Measurements from ENCODE around the gene CFAP46. TPM values are rescaled to one million over a fixed set of nuclear protein-coding genes. Genes with fewer than 3 reads are reported as not detected.

The CFAP46 gene
- total RNA-seq, 2 donors from 2014 or later, result not detected

DNA sequence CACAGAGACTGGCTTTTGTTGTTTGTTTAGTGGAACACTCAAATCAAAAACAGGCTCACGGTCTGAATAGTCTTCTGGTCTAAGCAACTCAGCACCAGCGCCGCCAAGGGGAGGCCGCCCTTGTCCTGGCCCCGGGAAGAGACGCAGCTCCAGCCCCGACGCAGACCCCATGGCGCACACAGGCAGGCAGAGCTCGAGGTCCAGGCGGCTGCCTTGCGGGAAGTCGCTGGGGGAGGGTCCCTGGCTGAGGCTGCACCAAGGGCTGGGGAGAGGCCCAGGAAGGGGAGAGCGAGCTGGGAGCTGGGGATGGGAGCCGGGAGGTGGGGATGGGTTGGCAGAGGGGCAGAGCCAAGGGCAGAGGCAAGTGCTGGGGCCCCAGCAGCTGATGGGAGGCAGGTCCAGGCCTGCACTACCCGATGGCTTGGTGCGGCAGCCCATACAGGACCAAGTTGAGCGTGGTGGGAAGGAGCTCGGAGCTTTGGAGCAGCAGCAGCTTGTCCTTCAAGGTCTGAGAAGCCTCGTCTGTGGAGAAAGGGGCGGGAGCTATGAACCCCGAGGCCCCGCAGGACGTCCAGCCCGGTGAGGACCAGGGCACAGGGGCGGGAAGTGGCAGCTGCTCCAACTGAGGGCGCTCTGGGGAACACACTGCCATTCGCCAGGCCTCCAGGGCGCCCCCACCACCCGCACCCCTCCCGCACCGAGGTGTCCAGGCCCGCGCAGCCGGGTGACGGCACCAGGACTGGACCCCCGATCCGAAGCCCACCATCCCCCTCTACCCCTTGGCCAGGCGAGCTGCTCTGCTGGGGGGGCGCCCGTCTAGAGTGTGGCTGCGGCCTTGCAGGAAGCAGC lies 133.8 kb downstream of the CFAP46 start:
- DNase-seq, result no peak
- no peak overlapping the region for H3K4me3 Mint-ChIP-seq
- H3K4me1 Mint-ChIP-seq, result no peaks in the 10 kb centered on the region
- ATAC-seq, result no peak
- peaks cover 7% of the 10 kb centered on the region for H3K27me3 Mint-ChIP-seq
- H3K36me3 Mint-ChIP-seq (ENCODE audit: low read depth), result no peaks in the 10 kb centered on the region
- no peak overlapping the region for H3K27ac Mint-ChIP-seq
- no peaks in the 10 kb centered on the region for H3K9me3 ChIP-seq (ENCODE audit: control insufficient read depth, low read length, poor library complexity, severe bottlenecking)

DNA sequence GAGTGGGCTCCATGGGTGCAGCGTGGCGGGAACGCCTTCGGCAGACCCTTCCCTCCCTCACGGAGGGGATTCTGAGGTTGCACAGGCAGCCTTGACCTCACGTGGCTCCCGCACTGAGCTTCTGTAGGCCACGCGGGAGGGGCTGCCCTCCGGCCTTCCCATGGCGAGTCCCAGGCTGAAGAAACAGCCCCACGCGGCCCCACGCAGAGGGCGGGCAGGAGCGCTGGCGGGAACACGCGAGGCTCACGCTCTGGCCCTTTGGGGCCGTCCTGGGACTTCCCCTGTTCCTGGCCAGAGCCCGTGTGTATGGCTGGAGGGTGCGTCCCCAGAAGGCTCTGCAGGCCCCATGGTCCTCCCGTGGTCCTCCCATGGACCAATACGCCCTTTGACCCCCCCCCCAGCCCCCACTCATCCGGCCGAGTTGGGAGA lies 134.7 kb downstream of the CFAP46 start:
- Mint-ChIP-seq H3K4me1 (no peaks in the 10 kb centered on the region), H3K27me3 (peaks cover 12% of the 10 kb centered on the region), H3K27ac (no peak overlapping the region), H3K36me3 (ENCODE audit: low read depth) (no peaks in the 10 kb centered on the region), H3K4me3 (no peak overlapping the region)
- H3K9me3 ChIP-seq (ENCODE audit: control insufficient read depth, low read length, poor library complexity, severe bottlenecking), result no peaks in the 10 kb centered on the region
- DNase-seq (no peak), ATAC-seq (no peak)

DNA sequence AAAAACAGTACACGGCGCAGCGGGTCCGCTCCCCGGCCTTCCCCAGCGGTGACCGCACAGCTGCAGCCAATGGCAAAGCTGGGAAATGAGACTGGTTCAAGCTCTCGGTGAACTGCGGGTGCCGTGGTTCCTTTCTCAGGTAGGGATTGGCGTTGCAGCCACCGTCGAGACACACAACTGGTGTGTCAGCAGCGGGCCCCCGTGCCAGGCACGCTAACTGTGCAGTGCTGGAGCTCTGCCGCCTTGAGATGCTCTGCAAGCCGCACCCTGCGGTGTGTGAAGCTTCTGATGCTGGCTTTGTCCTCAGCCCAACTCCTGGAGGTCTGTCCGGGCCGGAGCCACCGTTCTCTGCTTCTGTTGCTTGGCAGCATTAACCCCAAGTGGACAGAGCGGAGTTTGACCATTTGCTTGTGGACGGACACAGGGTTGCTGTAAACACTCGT lies 135.8 kb downstream of the CFAP46 start:
- Mint-ChIP-seq H3K4me1 (no peaks in the 10 kb centered on the region), H3K27ac (no peak overlapping the region), H3K4me3 (no peak overlapping the region), H3K36me3 (ENCODE audit: low read depth) (no peaks in the 10 kb centered on the region), H3K27me3 (peaks cover 12% of the 10 kb centered on the region)
- DNase-seq (no peak), ATAC-seq (no peak)
- no peaks in the 10 kb centered on the region for H3K9me3 ChIP-seq (ENCODE audit: control insufficient read depth, low read length, poor library complexity, severe bottlenecking)

DNA sequence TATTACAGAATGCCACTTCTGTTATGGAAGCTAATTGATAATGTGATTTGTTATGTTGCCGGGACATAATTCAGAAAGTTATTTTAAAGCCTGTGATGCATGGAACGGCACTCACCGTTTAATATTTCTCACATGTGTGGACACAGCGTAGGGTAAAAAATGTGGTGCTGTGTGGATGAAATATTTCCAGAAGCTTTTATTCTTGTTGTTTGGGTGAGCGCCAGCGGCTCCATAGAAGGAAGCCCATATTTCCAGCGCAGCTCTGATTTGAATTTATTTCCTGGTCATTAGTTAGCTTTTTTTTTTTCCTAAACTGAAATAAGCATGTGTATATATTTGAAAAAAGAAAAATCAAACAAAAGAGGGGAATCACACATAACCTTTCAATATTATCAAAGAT lies 136.3 kb downstream of the CFAP46 start:
- H3K27me3 Mint-ChIP-seq, result peaks cover 12% of the 10 kb centered on the region
- H3K9me3 ChIP-seq (ENCODE audit: control insufficient read depth, low read length, poor library complexity, severe bottlenecking), result no peaks in the 10 kb centered on the region
- H3K4me3 Mint-ChIP-seq, result no peak overlapping the region
- H3K4me1 Mint-ChIP-seq, result no peaks in the 10 kb centered on the region
- H3K27ac Mint-ChIP-seq, result no peak overlapping the region
- DNase-seq, result no peak
- no peak for ATAC-seq
- H3K36me3 Mint-ChIP-seq (ENCODE audit: low read depth), result no peaks in the 10 kb centered on the region

DNA sequence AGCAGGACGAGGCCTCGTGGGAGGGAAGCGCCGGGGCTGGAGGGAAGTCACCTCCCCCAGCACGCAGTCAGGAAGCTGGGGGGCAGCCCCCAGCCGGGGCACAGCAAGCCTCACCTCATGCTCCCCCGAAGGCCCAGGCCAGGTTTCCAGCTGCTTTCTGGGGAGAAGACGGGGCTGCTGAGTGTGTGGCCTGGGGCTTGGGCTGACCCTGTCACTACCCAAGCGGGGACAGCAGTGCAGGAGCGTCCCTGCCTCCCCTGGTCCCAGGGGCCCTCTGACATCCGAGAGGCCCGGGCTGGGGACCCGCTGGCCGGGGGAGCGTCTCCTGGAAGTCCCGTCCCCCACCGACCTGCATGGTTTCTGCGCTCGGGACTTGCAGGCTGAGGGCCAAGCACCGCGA lies 136.8 kb downstream of the CFAP46 start:
- no peaks in the 10 kb centered on the region for H3K9me3 ChIP-seq (ENCODE audit: control insufficient read depth, low read length, poor library complexity, severe bottlenecking)
- ATAC-seq, result no peak
- Mint-ChIP-seq H3K4me1 (no peaks in the 10 kb centered on the region), H3K4me3 (no peak overlapping the region), H3K27me3 (peaks cover 12% of the 10 kb centered on the region), H3K36me3 (ENCODE audit: low read depth) (no peaks in the 10 kb centered on the region), H3K27ac (no peak overlapping the region)
- no peak for DNase-seq

DNA sequence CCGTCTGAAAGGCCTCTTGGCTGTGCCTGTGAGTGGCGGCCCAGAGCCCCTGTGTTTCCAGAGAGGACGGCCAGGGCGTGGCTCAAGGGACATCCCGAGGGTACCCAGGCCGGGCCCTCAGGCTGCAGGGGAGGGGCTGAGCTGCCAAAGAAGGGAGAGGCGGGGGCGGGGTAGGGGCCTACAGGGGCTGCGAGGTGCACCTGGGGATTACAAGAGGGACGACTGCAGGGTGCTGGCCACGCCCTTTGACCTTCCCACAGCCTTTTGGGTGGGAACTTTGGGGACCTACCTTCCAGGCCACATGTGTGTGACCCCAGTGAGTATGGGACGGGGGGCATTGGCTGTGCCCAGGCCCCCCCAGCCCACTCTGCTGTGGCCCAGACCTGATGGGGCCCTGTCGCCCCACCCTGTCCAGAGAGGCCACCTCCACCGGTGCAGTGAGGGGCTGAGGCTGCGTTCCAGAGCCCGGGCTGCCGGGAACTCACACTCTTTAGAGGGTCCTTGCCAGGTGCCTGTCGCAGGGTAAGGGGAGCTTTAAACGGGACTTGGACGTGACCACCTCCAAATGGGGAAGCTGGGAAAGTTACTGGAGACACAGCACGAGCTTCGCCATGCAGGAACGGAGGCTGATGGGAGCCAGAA lies 137.5 kb downstream of the CFAP46 start:
- DNase-seq (no peak), ATAC-seq (no peak)
- peaks cover 12% of the 10 kb centered on the region for H3K27me3 Mint-ChIP-seq
- H3K4me1 Mint-ChIP-seq, result no peaks in the 10 kb centered on the region
- no peak overlapping the region for H3K27ac Mint-ChIP-seq
- no peaks in the 10 kb centered on the region for H3K36me3 Mint-ChIP-seq (ENCODE audit: low read depth)
- no peaks in the 10 kb centered on the region for H3K9me3 ChIP-seq (ENCODE audit: control insufficient read depth, low read length, poor library complexity, severe bottlenecking)
- H3K4me3 Mint-ChIP-seq, result no peak overlapping the region

DNA sequence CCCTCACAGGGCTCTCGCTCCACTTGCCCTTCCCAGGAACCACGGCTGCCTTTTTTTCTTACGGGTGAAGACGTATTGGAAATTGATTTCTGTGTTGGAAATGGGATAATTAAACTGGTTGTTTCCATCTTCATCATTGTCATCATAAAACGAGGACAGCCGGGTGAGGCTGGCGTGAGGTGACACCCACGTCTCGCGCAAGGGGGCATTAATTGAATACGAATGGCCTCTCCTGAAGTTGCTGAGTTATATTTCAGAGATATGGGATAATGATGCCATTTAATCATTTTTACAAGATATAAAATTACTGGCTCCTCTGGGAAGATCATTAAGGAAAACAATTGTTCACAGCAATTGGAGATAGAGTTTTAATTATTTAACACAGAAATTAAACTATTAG lies 138.1 kb downstream of the CFAP46 start:
- no peak for DNase-seq
- Mint-ChIP-seq H3K4me1 (no peaks in the 10 kb centered on the region), H3K27me3 (peaks cover 5% of the 10 kb centered on the region), H3K4me3 (no peak overlapping the region), H3K36me3 (ENCODE audit: low read depth) (no peaks in the 10 kb centered on the region), H3K27ac (no peak overlapping the region)
- no peaks in the 10 kb centered on the region for H3K9me3 ChIP-seq (ENCODE audit: control insufficient read depth, low read length, poor library complexity, severe bottlenecking)
- ATAC-seq, result no peak

DNA sequence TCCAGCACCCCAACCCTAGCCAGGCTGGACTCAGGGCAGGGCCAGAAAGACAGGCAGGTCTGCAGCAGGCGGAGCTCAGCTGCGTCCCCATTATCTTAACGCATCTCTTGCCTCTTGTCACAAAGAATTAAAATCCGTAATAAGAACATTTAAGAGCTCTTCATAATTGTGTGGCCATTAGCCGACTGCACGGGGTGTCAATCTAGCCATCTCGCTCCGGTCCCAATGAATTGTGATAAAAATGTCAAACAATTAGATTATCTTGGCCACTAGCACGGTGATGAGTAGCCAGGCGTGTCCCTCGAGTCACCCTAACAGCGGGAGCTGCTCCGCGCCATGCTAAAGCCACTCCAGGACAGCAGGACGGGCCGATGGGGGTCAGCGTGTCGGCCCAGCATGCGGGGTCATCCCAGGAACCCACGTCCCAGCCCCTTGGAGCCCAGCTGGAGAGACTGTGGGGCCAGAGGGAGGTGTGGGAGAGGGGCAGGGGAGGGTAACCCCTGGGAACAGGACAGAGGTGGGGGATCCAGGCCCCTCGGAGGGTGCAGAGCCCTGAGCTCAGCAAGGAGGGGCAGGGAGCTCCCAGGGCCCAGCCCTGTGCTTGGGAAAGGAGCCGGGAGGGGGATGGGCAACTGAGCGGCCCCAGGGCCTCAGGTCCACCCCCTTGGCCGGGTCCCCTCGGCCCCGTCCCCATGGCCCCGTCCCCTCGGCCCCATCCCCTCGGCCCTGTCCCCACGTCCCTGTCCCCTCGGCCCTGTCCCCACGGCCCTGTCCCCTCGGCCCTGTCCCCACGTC lies 138.8 kb downstream of the CFAP46 start:
- ATAC-seq (no peak), DNase-seq (no peak)
- H3K4me1 Mint-ChIP-seq, result no peaks in the 10 kb centered on the region
- no peak overlapping the region for H3K4me3 Mint-ChIP-seq
- no peak overlapping the region for H3K27ac Mint-ChIP-seq
- peaks cover 5% of the 10 kb centered on the region for H3K27me3 Mint-ChIP-seq
- H3K36me3 Mint-ChIP-seq (ENCODE audit: low read depth), result no peaks in the 10 kb centered on the region
- no peaks in the 10 kb centered on the region for H3K9me3 ChIP-seq (ENCODE audit: control insufficient read depth, low read length, poor library complexity, severe bottlenecking)

DNA sequence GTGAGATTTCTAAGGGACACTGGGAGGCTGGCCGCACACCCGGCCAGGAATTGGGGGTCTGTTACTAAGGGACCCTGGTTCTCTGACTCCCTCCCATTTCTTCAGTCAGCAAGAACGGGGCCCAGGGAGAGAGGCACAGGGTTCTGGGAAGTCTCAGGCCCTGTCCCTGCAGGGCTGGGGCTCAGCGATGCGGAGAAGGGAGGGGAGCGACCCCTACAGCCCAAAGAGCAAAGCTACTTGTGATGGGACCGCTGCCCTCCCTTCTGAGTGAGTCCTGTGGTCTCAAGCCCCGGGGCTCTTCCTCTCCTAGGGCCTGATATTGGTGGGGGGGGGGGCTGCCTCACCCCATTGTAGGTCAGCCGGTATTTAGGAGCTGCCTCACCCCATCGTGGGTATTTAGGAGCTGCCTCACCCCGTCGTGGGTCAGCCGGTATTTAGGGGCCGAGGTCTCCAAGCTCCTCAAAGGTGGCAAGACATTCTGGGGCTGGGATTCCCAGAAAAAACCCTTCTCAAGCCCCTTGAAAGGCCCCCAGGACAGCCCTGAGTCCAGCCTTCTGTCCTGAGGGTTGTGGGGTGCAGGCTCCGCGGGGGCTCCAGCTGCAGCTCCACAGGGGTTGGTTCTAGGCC lies 139.6 kb downstream of the CFAP46 start:
- no peak for ATAC-seq
- no peak overlapping the region for H3K27ac Mint-ChIP-seq
- DNase-seq, result no peak
- no peaks in the 10 kb centered on the region for H3K9me3 ChIP-seq (ENCODE audit: control insufficient read depth, low read length, poor library complexity, severe bottlenecking)
- no peaks in the 10 kb centered on the region for H3K36me3 Mint-ChIP-seq (ENCODE audit: low read depth)
- peaks cover 5% of the 10 kb centered on the region for H3K27me3 Mint-ChIP-seq
- H3K4me1 Mint-ChIP-seq, result no peaks in the 10 kb centered on the region
- no peak overlapping the region for H3K4me3 Mint-ChIP-seq

DNA sequence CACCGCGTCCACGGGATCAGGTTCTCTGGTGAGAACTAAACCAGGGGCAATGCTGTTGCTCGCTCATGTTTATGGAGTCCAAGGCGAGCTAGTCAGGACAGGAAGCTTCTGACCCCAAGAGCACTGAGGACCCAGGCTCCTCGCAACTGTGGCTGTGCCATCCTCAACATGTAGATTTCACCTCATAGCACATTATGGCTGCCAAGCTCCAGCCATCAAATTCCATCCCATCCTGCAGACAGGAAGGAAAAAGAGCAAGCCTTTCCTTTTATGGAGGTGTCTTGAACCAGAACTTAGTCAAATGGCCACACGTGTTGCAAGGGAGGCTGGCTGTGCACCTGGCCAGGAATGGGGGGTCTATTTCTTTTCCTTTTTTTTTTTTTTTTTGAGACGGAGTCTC lies 140.3 kb downstream of the CFAP46 start:
- H3K4me1 Mint-ChIP-seq, result no peaks in the 10 kb centered on the region
- H3K4me3 Mint-ChIP-seq, result no peak overlapping the region
- peaks cover 5% of the 10 kb centered on the region for H3K27me3 Mint-ChIP-seq
- H3K27ac Mint-ChIP-seq, result no peak overlapping the region
- no peak for DNase-seq
- H3K36me3 Mint-ChIP-seq (ENCODE audit: low read depth), result no peaks in the 10 kb centered on the region
- H3K9me3 ChIP-seq (ENCODE audit: control insufficient read depth, low read length, poor library complexity, severe bottlenecking), result no peaks in the 10 kb centered on the region
- ATAC-seq, result no peak

DNA sequence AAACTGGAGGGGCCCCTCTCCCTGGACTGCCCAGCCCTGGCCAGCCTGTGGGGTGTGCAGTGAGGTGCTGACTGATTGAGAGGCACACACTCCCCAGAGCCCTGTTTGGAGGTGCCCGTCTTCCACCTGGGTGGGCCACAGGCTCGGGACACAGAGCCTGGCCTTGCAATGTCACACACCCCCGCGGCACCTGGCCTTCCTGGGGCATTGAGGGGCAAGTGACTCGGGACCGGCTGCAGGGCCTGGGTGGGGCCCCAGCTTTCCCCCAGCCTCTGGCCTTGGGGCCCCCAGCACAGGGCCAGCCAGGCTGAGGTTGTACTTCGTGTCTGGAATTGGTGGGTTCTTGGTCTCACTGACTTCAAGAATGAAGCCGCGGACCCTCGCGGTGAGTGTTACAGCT lies 142.5 kb downstream of the CFAP46 start:
- no peaks in the 10 kb centered on the region for H3K9me3 ChIP-seq (ENCODE audit: control insufficient read depth, low read length, poor library complexity, severe bottlenecking)
- no peak overlapping the region for H3K27ac Mint-ChIP-seq
- H3K36me3 Mint-ChIP-seq (ENCODE audit: low read depth), result no peaks in the 10 kb centered on the region
- no peaks in the 10 kb centered on the region for H3K4me1 Mint-ChIP-seq
- H3K27me3 Mint-ChIP-seq, result peaks cover 5% of the 10 kb centered on the region
- H3K4me3 Mint-ChIP-seq, result no peak overlapping the region
- no peak for ATAC-seq
- no peak for DNase-seq

DNA sequence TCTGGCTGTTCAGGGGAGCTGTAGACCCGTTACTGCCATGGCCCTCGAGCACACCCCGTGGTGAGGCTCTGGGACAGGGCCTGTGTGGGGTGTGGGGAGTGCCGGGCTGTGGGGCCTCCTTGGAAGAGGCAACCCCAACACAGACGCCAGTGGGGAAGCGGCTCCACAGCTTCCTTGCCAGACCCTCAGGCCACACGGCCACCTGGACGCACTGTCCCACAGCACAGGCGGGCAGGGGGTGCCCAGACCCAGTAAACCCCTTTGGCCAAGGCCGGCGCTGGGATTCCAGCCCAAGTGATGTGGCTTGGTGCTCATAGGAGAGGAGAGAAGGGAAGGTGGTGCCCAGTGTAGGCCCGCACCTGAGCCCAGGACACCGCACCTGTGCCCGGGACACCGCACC lies 143.5 kb downstream of the CFAP46 start:
- no peaks in the 10 kb centered on the region for H3K9me3 ChIP-seq (ENCODE audit: control insufficient read depth, low read length, poor library complexity, severe bottlenecking)
- no peaks in the 10 kb centered on the region for H3K36me3 Mint-ChIP-seq (ENCODE audit: low read depth)
- peaks cover 5% of the 10 kb centered on the region for H3K27me3 Mint-ChIP-seq
- H3K4me3 Mint-ChIP-seq, result no peak overlapping the region
- no peak overlapping the region for H3K27ac Mint-ChIP-seq
- no peaks in the 10 kb centered on the region for H3K4me1 Mint-ChIP-seq
- no peak for DNase-seq
- no peak for ATAC-seq

DNA sequence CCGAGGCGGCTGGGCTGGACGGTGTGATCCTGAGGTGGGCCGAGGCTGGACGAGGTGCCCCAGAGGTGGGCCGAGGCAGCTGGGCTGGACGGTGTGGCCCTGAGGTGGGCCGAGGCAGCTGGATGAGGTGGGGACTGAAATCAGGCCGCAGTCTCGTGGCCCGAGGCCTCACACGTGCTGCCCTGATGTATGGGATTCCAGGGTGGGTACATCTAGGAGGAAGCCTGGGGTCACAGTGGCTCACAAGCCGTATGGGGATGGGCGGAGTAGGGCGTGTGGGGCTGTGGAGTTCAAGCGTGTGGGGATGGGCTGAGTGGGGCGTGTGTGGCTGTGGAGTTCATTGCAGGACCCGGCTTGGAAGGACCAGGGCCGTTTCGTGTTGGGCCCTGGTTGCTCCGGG lies 144.0 kb downstream of the CFAP46 start:
- Mint-ChIP-seq H3K4me3 (no peak overlapping the region), H3K27ac (no peak overlapping the region), H3K27me3 (peaks cover 2% of the 10 kb centered on the region), H3K36me3 (ENCODE audit: low read depth) (no peaks in the 10 kb centered on the region), H3K4me1 (no peaks in the 10 kb centered on the region)
- no peak for ATAC-seq
- DNase-seq, result no peak
- no peaks in the 10 kb centered on the region for H3K9me3 ChIP-seq (ENCODE audit: control insufficient read depth, low read length, poor library complexity, severe bottlenecking)

Data from T-helper 17 cell (primary cell).